H1 (cell line): Measurements from ENCODE around the gene IFT25. TPM values are rescaled to one million over a fixed set of nuclear protein-coding genes. Genes with fewer than 3 reads are reported as not detected.
A peak's percentile ranks its signal among the peaks of the same experiment; 100 is the strongest.

Experiments
- FOSL1 ChIP-seq: IDR thresholded peaks from 2 replicates; pipeline ENCODE4 v1.6.1; 2011; ENCODE audit warnings: mild to moderate bottlenecking, low read depth, low read length, moderate library complexity; ENCODE audit not compliant: insufficient read depth
- HDAC2 ChIP-seq, 2 experiments: fragments of 300-600 bp in 1 of 2; sonication (generic) in 1 of 2; IDR thresholded peaks; 2 replicates each; pipeline ENCODE4 v1.6.1; 2011 to 2012; ENCODE audit warnings: low read depth in 2 of 2, low read length in 2 of 2, mild to moderate bottlenecking in 2 of 2, moderate library complexity in 2 of 2, borderline replicate concordance in 1 of 2, inconsistent platforms in 1 of 2
- KDM1A ChIP-seq: fragments of 200-600, 300-600 bp; sonication (generic); IDR thresholded peaks from 2 replicates; pipeline ENCODE4 v1.7.1; 2016; ENCODE audit warnings: mild to moderate bottlenecking, low read length, borderline replicate concordance
- PHF8 ChIP-seq: fragments of 200-600 bp; sonication (generic); conservative IDR thresholded peaks from 2 replicates; pipeline ENCODE4 v1.7.1; 2012; ENCODE audit warnings: low read depth, mild to moderate bottlenecking, inconsistent platforms, low read length, moderate library complexity
- SAP30 ChIP-seq: fragments of 300-600 bp; sonication (generic); IDR thresholded peaks from 2 replicates; pipeline ENCODE4 v1.7.1; 2012; ENCODE audit warnings: low read length, moderate library complexity, mild to moderate bottlenecking, inconsistent platforms; ENCODE audit not compliant: insufficient read depth, insufficient replicate concordance
- TBP ChIP-seq: IDR thresholded peaks from 2 replicates; pipeline ENCODE4 v1.6.1; 2011; ENCODE audit warnings: low read depth, low read length, improper control_type of control experiment
- YY1 ChIP-seq: IDR thresholded peaks from 2 replicates; pipeline ENCODE4 v1.6.1; 2011; ENCODE audit warnings: low read depth, mild to moderate bottlenecking, low read length
- polyA plus RNA-seq, 7 experiments: library from polyadenylated mRNA; depleted of rRNA in 3 of 7; stranded (reverse) in 5 of 7; unstranded in 2 of 7; fragments of >200 nt in 5 of 7; fragments of 200-250 nt in 2 of 7; gene quantifications; 1 replicate in 5 of 7; 2 replicates in 1 of 7; 4 replicates in 1 of 7; pipeline versions ENCODE4 v1.2.1 to v1.2.3, GENCODE V29; 2011 to 2013; ENCODE audit warnings: missing spikeins in 2 of 7, mixed read lengths in 2 of 7
- total RNA-seq: library from RNA; stranded (reverse); fragmentation: NEBNext Ultra II Directional; extraction: Animal tissue kit (Norgen Biotek cat#: 25700); gene quantifications from 2 replicates; pipeline ENCODE4 v1.2.1, GENCODE V29; 2021
- TF ChIP-seq, protein P1 (sequence below): IDR thresholded peaks from 2 replicates; pipeline ENCODE4 v1.6.1; 2012; ENCODE audit warnings: inconsistent platforms

The IFT25 gene
- total and polyA plus RNA-seq, 2 of the 8 experiments (the other 6 are each of a cell fraction or from before 2014, with no cell fraction given), result 15.0 to 36.3 TPM

DNA sequence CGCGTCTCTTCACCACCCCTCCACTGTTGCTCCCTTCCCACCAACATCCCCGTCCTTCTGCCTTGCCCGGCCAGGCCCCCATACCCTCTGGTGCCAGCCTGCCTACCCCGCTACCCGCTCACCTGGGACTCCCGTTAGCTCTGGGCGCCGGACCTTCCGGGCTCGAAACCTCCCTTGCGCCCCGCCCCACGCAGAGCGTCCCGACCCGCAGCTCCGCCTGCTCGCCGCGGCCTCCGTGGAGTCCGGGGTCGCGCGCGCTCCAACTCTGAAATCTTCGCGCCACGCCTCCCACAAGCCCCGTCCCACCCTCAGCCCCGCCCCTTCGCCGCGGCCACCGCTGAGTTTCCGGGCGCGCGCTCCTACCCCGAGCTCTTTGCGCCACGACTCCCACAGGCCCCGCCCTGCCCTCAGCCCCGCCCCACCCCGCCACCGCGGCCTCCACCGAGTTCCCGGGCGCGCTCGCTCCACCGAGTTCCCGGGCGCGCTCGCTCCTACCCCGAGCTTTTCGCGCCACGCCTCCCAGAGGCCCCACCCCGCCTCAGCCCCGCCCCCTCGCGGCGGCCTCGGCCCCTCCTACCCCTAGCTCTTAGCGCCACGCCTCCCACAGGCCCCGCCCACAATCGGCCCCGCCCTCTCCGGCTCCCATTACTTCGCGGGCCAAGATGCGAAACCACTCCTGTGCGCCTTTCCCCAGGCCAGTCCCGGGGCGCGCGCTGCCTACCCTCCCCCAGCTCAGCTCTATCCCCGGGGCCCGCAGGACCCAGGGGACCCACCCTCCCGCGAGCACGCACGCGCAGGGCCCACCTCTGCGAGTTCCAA lies at the start of gene IFT25 (continued):
- no peak for TF ChIP-seq KDM1A
- no peak for TF ChIP-seq TBP
- TF ChIP-seq, protein P1, sequence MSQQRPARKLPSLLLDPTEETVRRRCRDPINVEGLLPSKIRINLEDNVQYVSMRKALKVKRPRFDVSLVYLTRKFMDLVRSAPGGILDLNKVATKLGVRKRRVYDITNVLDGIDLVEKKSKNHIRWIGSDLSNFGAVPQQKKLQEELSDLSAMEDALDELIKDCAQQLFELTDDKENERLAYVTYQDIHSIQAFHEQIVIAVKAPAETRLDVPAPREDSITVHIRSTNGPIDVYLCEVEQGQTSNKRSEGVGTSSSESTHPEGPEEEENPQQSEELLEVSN, result no peak
- no peak for TF ChIP-seq YY1
- TF ChIP-seq HDAC2 (IDR thresholded peaks at IDR 0.05; ENCODE audit: borderline replicate concordance in 1 of 2, low read depth in 2 of 2, low read length in 2 of 2), result 0 out of 4 replicates have a peak, but pooled peaks of 1 of the 2 experiments have one; percentile 7
- no peak for TF ChIP-seq FOSL1
- peak; percentile 73 for TF ChIP-seq PHF8
- no peak for TF ChIP-seq SAP30
